ENCODE measurements around the gene SMAD7. TPM values are rescaled to one million over a fixed set of nuclear protein-coding genes. Genes with fewer than 3 reads are reported as not detected.

The SMAD7 gene
- total and polyA plus RNA-seq, 10 of the 15 experiments (the other 5 are each of a cell fraction or from before 2014, with no cell fraction given) = 1.3 to 22.5 (median 8.0) TPM

- TF ChIP-seq SMAD5 (IDR thresholded peaks at IDR 0.05; ENCODE audit: low read depth) (no peak), EZH2 (IDR thresholded peaks at IDR 0.05; ENCODE audit: borderline replicate concordance, control insufficient read depth, low read depth, low read length) (no peak), SUPT20H (IDR thresholded peaks at IDR 0.05; ENCODE audit: borderline replicate concordance, control insufficient read depth, low read depth, low read length) (no peak)
- TF ChIP-seq, protein P1, sequence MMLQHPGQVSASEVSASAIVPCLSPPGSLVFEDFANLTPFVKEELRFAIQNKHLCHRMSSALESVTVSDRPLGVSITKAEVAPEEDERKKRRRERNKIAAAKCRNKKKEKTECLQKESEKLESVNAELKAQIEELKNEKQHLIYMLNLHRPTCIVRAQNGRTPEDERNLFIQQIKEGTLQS (IDR thresholded peaks at IDR 0.05; ENCODE audit: borderline replicate concordance, extremely low read depth, low read depth, low read length) = no peak
These were observed 65.4 kb downstream of the SMAD7 start (continued) for GRCh38 chr18:48885266-48885923.

- no peak overlapping the region for H3K4me3 ChIP-seq
- POLR2A ChIA-PET = interaction anchor here (1.3 kb wide), 1 partner anchor 16 kb away, joined by 3 read pairs; no protein-coding TSS in a partner anchor
- intact Hi-C loops (cut with micrococcal nuclease; ENCODE audit: unreplicated experiment) = no loop called here
- SMC1A ChIA-PET (ENCODE audit: uncharacterized antibody, unreplicated experiment) = interaction anchor here (1.0 to 1.2 kb wide), 2 partner anchors 9 to 10 kb away, joined by 3 to 4 read pairs; no protein-coding TSS in a partner anchor
- no peaks in the 10 kb centered on the region for H3K79me2 ChIP-seq (ENCODE audit: control insufficient read depth, insufficient read depth, low read length)
- CTCF ChIA-PET = no interaction called here
- no peak overlapping the region for H3K27ac ChIP-seq (ENCODE audit: control insufficient read depth, insufficient read depth)
- RAD21 ChIA-PET (ENCODE audit: unreplicated experiment) = interaction anchor here (0.8 to 1.0 kb wide), 2 partner anchors 16 to 100 kb away, joined by 3 read pairs; no protein-coding TSS in a partner anchor
- no peaks in the 10 kb centered on the region for H3K4me1 ChIP-seq (ENCODE audit: control insufficient read depth, insufficient read depth, low read length)
- no peaks in the 10 kb centered on the region for H3K27me3 ChIP-seq (replicated peaks in 1 of 2; ENCODE audit: control insufficient read depth in 2 of 2, insufficient read depth in 2 of 2, low read length in 1 of 2)
- 35% methylated on average over 4 of the region's 4 CpGs for WGBS (ENCODE audit: insufficient coverage, insufficient replicate concordance, low lambda C conversion rate, missing lambda C conversion rate)
- in situ Hi-C loops (cut with MboI) = no loop called here
- H3K36me3 ChIP-seq (ENCODE audit: control insufficient read depth in 2 of 2, insufficient read depth in 2 of 2, low read length in 1 of 2) = no peaks in the 10 kb centered on the region
- no peak overlapping the region for H3K4me2 ChIP-seq (ENCODE audit: control insufficient read depth, insufficient read depth)
- no peaks in the 10 kb centered on the region for H4K20me1 ChIP-seq (ENCODE audit: control insufficient read depth, insufficient read depth)
- TF ChIP-seq TBL1XR1 (IDR thresholded peaks at IDR 0.05; ENCODE audit: low read depth, low read length) (no peak), POU2F2 (IDR thresholded peaks at IDR 0.05; ENCODE audit: borderline replicate concordance, low read depth, low read length) (no peak), KDM1A (IDR thresholded peaks at IDR 0.05; ENCODE audit: borderline replicate concordance) (no peak), HCFC1 (IDR thresholded peaks at IDR 0.05; ENCODE audit: low read length) (no peak)
- DNase-seq (ENCODE audit: low read depth, low spot score) (no peak), ATAC-seq (peak; percentile 56), FAIRE-seq (no peak)
- H2AFZ ChIP-seq (ENCODE audit: control insufficient read depth, low read depth, low read length) = no peak overlapping the region
- H3K9ac ChIP-seq (ENCODE audit: control insufficient read depth, insufficient read depth, low read length) = no peak overlapping the region
- BruUV-seq (replicated peaks) = no TSS peak
- H3K9me3 ChIP-seq (replicated peaks; ENCODE audit: control insufficient read depth, insufficient read depth, low read length) = no peaks in the 10 kb centered on the region
These were observed 66.0 kb downstream of the SMAD7 start for GRCh38 chr18:48884771-48885170.
